GM12891 (cell line): ENCODE data around the gene UTP4.

Source experiments
- PAX5 ChIP-seq: IDR thresholded peaks from 2 replicates; pipeline ENCODE4 v1.6.1; 2011; ENCODE audit warnings: low read length, moderate library complexity, mild to moderate bottlenecking; ENCODE audit not compliant: insufficient read depth, severe bottlenecking
- POLR2A ChIP-seq: IDR thresholded peaks from 2 replicates; pipeline ENCODE4 v1.6.1; 2011; ENCODE audit warnings: low read depth, low read length, control low read depth
- POLR2AphosphoS5 ChIP-seq: IDR thresholded peaks from 2 replicates; pipeline ENCODE4 v1.6.1; 2011; ENCODE audit warnings: low read depth, low read length, control low read depth
- TAF1 ChIP-seq: IDR thresholded peaks from 2 replicates; pipeline ENCODE4 v1.6.1; 2011; ENCODE audit warnings: low read depth, low read length, control low read depth

GRCh38 chr16:69107316-69107962 lies 25.0 kb upstream of the UTP4 start:
- TF ChIP-seq POLR2A, result no peak
- no peak for TF ChIP-seq POLR2AphosphoS5
- no peak for TF ChIP-seq PAX5
- no peak for TF ChIP-seq TAF1
